Measurements from ENCODE around the gene PRMT1. TPM values are rescaled to one million over a fixed set of nuclear protein-coding genes. Genes with fewer than 3 reads are reported as not detected.

The PRMT1 gene
- polyA plus RNA-seq, 3 donors = 60.1 to 94.4 (median 74.3) TPM

DNA sequence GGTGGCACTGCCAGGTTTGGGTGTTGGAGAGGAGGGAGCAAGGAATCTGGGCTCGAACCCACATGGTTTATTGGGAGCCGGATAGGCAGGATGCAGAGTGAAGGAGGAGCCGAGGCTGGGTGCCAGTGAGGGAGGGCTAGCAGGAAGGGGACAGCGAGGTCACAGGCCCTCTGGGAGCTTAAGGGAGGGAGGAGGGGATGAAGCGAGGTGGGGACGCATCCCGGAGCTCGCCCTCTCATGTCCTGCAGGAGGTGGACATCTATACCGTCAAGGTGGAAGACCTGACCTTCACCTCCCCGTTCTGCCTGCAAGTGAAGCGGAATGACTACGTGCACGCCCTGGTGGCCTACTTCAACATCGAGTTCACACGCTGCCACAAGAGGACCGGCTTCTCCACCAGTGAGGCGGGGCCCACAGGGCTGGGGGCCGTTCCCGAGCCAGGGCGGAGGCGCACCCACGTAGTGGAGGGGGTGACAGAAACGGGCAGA lies 8.8 kb downstream of the PRMT1 start:
- Mint-ChIP-seq H3K36me3 (peaks cover 68 to 78% of the 10 kb centered on the region in 2 donors), H3K4me1 (peaks cover 27% of the 10 kb centered on the region), H3K4me3 (no peak overlapping the region), H3K9me3 (peaks cover 0 to 11% (median 7%) of the 10 kb centered on the region in 7 donors), H3K27me3 (ENCODE audit: low read depth in 3 of 3) (peaks cover 25 to 27% (median 26%) of the 10 kb centered on the region in 3 donors), H3K27ac (peak overlapping the region in 2 of 7 donors; percentile 7 to 42)
- peaks cover 5% of the 10 kb centered on the region for H4K20me1 ChIP-seq (ENCODE audit: insufficient read depth, low read length)
- intact Hi-C loops (cut with micrococcal nuclease) = no loop called here
- peaks cover 9 to 20% of the 10 kb centered on the region in 2 donors for H3K27me3 ChIP-seq (ENCODE audit: control insufficient read depth in 2 of 2, insufficient read depth in 2 of 2, low read length in 2 of 2)
- TF ChIP-seq, protein P1, sequence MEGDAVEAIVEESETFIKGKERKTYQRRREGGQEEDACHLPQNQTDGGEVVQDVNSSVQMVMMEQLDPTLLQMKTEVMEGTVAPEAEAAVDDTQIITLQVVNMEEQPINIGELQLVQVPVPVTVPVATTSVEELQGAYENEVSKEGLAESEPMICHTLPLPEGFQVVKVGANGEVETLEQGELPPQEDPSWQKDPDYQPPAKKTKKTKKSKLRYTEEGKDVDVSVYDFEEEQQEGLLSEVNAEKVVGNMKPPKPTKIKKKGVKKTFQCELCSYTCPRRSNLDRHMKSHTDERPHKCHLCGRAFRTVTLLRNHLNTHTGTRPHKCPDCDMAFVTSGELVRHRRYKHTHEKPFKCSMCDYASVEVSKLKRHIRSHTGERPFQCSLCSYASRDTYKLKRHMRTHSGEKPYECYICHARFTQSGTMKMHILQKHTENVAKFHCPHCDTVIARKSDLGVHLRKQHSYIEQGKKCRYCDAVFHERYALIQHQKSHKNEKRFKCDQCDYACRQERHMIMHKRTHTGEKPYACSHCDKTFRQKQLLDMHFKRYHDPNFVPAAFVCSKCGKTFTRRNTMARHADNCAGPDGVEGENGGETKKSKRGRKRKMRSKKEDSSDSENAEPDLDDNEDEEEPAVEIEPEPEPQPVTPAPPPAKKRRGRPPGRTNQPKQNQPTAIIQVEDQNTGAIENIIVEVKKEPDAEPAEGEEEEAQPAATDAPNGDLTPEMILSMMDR (IDR thresholded peaks at IDR 0.05) = no peak
- H3K9me3 ChIP-seq (replicated peaks in 1 of 2; ENCODE audit: control insufficient read depth in 1 of 2, insufficient read depth in 1 of 2, low read length in 2 of 2) = peaks cover 0 to 7% of the 10 kb centered on the region in 2 donors
- 95% methylated on average over 19 of the region's 23 CpGs for WGBS (ENCODE audit: insufficient coverage)
- no peak overlapping the region for H3K4me2 ChIP-seq (replicated peaks; ENCODE audit: extremely low read depth, low read length, poor library complexity, severe bottlenecking)
- peaks cover 33 to 47% of the 10 kb centered on the region in 2 donors for H3K36me3 ChIP-seq (replicated peaks in 1 of 2; ENCODE audit: control insufficient read depth in 1 of 2, insufficient read depth in 2 of 2, low read length in 2 of 2)
- no peak overlapping the region for H3K9ac ChIP-seq (ENCODE audit: insufficient read depth, low read length, poor library complexity, severe bottlenecking)
- no peak overlapping the region for H3K27ac ChIP-seq (ENCODE audit: low read depth in 1 of 2, low read length in 2 of 2)
- no peak overlapping the region for H3K4me3 ChIP-seq (replicated peaks in 1 of 3; ENCODE audit: low read depth in 2 of 3, low read length in 3 of 3)
- H2AFZ ChIP-seq (ENCODE audit: insufficient read depth, low read depth, low read length, poor library complexity, severe bottlenecking) = no peak overlapping the region
- DNase-seq = no peak
- H3K79me2 ChIP-seq (ENCODE audit: insufficient read depth, low read length) = peaks cover 2% of the 10 kb centered on the region
- peaks cover 24 to 28% of the 10 kb centered on the region in 2 donors for H3K4me1 ChIP-seq (ENCODE audit: control insufficient read depth in 1 of 2, insufficient read depth in 2 of 2, low read length in 2 of 2)

DNA sequence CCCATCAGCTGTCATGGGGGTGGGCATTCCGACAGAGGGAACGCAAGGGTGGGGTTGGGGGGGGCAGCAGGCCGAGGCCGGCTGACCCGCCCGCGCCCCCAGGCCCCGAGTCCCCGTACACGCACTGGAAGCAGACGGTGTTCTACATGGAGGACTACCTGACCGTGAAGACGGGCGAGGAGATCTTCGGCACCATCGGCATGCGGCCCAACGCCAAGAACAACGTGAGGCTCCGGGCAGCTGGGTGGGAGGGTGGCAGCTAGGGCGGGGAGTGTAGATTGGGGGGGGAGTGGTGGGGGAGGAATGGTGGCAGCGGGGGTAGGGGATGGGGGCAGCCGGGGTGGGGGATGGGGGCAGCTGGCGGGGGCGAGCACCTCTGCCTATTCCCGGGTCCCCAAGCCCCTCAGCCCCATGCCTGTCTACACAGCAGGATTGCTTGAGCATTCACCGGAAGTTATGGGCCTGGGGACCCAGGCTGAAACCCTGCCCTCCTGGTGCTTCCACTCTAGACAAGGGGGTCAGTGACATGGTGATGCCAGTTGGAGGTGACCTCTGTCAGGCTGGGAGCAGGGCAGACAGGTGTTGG lies 9.5 kb downstream of the PRMT1 start:
- TF ChIP-seq, protein P1 (IDR thresholded peaks at IDR 0.05) = no peak
- DNase-seq = no peak
- Histone ChIP-seq H4K20me1 (ENCODE audit: insufficient read depth, low read length) (peaks cover 5% of the 10 kb centered on the region), H3K79me2 (ENCODE audit: insufficient read depth, low read length) (no peaks in the 10 kb centered on the region), H3K4me2 (replicated peaks; ENCODE audit: extremely low read depth, low read length, poor library complexity, severe bottlenecking) (no peak overlapping the region), H3K27ac (ENCODE audit: low read depth in 1 of 2, low read length in 2 of 2) (no peak overlapping the region), H3K9ac (ENCODE audit: insufficient read depth, low read length, poor library complexity, severe bottlenecking) (no peak overlapping the region), H3K4me3 (replicated peaks in 1 of 3; ENCODE audit: low read depth in 2 of 3, low read length in 3 of 3) (no peak overlapping the region), H3K4me1 (ENCODE audit: control insufficient read depth in 1 of 2, insufficient read depth in 2 of 2, low read length in 2 of 2) (peaks cover 29 to 34% of the 10 kb centered on the region in 2 donors), H2AFZ (ENCODE audit: insufficient read depth, low read depth, low read length, poor library complexity, severe bottlenecking) (no peak overlapping the region), H3K9me3 (replicated peaks in 1 of 2; ENCODE audit: control insufficient read depth in 1 of 2, insufficient read depth in 1 of 2, low read length in 2 of 2) (peaks cover 0 to 9% of the 10 kb centered on the region in 2 donors), H3K36me3 (replicated peaks in 1 of 2; ENCODE audit: control insufficient read depth in 1 of 2, insufficient read depth in 2 of 2, low read length in 2 of 2) (peaks cover 33 to 47% of the 10 kb centered on the region in 2 donors), H3K27me3 (ENCODE audit: control insufficient read depth in 2 of 2, insufficient read depth in 2 of 2, low read length in 2 of 2) (peaks cover 15 to 27% of the 10 kb centered on the region in 2 donors)
- Mint-ChIP-seq H3K27ac (peak overlapping the region in 1 of 7 donors; percentile 66), H3K4me3 (no peak overlapping the region), H3K9me3 (peaks cover 0 to 14% (median 8%) of the 10 kb centered on the region in 7 donors), H3K36me3 (peaks cover 65 to 76% of the 10 kb centered on the region in 2 donors), H3K27me3 (ENCODE audit: low read depth in 3 of 3) (peaks cover 33 to 34% (median 33%) of the 10 kb centered on the region in 3 donors), H3K4me1 (peaks cover 31% of the 10 kb centered on the region)
- WGBS (ENCODE audit: insufficient coverage) = 98% methylated on average over 13 of the region's 27 CpGs
- intact Hi-C loops (cut with micrococcal nuclease) = no loop called here
